ENCODE measurements around the gene PACS1. TPM values are rescaled to one million over a fixed set of nuclear protein-coding genes. Genes with fewer than 3 reads are reported as not detected.

The PACS1 gene
- total RNA-seq, 1 donor from 2014 or later: 13.6 TPM

DNA sequence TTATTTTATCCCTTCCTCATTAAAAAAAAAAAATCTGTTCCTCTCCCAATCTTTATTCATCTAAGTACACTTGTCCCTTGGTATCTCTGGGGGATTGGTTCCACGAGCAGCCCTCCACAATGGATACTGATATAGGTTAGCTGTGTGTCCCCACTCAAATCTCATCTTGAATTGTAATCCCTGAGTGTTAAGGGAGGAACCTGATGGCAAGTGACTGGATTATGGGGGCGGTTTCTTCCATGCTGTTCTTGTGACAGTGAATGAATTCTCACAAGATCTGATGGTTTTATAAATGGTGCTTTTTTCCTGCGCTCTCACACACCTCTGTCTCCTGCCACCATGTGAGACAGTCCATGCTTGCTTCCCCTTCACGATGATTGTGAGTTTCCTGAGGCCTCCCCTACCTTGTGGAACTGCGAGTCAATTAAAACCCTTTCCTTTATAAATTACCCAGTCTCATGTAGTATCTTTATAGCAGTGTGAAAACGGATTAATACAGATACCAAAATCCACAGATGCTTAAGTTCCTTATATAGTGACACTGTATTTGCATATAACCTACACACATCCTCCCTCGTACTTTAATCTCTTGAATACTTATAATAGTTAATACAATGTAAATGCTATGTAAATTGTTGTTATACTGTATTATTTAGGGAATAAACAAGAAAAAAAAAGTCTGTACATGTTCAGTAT, 62.0 kb downstream of the PACS1 start:
- no peaks in the 10 kb centered on the region for H3K9me3 ChIP-seq (ENCODE audit: control insufficient read depth in 3 of 3, low read length in 3 of 3)
- peaks cover 5 to 16% (median 12%) of the 10 kb centered on the region in 3 donors for H3K4me1 ChIP-seq (ENCODE audit: control insufficient read depth in 3 of 3, insufficient read depth in 3 of 3, low read length in 3 of 3)
- no peaks in the 10 kb centered on the region for H3K36me3 ChIP-seq (ENCODE audit: control insufficient read depth in 3 of 3, insufficient read depth in 3 of 3, low read length in 3 of 3)
- H3K27me3 ChIP-seq (ENCODE audit: control insufficient read depth in 3 of 3, insufficient read depth in 3 of 3, low read length in 3 of 3): no peaks in the 10 kb centered on the region
- no peak overlapping the region for H3K27ac ChIP-seq (ENCODE audit: low read depth, low read length)
- H3K9ac ChIP-seq (ENCODE audit: low read depth in 1 of 3, low read length in 3 of 3): no peak overlapping the region
- H3K4me3 ChIP-seq (ENCODE audit: low read length in 3 of 3): no peak overlapping the region

DNA sequence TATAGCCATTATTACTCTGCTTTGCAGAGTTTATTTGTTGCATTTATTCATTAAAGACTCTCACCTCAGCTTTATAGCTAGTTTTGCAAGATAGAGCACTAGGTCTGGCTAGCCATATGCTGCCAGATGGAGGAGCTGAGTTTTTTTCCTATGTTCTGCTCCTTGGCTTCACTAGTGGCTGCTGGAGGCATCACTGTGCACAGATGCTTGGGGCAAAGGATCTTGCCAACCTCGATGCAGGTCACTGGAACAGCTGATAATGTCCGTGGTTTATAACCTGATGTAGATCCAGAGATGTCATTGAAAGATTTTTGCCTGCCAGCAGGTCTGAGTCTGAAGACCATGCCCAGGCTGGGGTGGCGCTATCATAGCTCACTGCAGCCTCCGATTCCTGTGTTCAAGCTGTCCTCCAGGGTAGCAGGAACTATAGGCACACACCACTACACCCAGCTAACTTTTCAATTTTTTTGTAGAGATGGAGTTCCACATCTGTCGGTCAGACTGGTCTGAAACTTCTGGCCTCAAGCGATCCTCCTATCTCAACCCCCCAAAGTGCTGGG, 63.2 kb downstream of the PACS1 start:
- no peak overlapping the region for H3K27ac ChIP-seq (ENCODE audit: low read depth, low read length)
- H3K4me1 ChIP-seq (ENCODE audit: control insufficient read depth in 3 of 3, insufficient read depth in 3 of 3, low read length in 3 of 3): peaks cover 2 to 14% (median 10%) of the 10 kb centered on the region in 3 donors
- no peaks in the 10 kb centered on the region for H3K27me3 ChIP-seq (ENCODE audit: control insufficient read depth in 3 of 3, insufficient read depth in 3 of 3, low read length in 3 of 3)
- H3K4me3 ChIP-seq (ENCODE audit: low read length in 3 of 3): no peak overlapping the region
- H3K9me3 ChIP-seq (ENCODE audit: control insufficient read depth in 3 of 3, low read length in 3 of 3): no peaks in the 10 kb centered on the region
- no peaks in the 10 kb centered on the region for H3K36me3 ChIP-seq (ENCODE audit: control insufficient read depth in 3 of 3, insufficient read depth in 3 of 3, low read length in 3 of 3)
- H3K9ac ChIP-seq (ENCODE audit: low read depth in 1 of 3, low read length in 3 of 3): no peak overlapping the region

DNA sequence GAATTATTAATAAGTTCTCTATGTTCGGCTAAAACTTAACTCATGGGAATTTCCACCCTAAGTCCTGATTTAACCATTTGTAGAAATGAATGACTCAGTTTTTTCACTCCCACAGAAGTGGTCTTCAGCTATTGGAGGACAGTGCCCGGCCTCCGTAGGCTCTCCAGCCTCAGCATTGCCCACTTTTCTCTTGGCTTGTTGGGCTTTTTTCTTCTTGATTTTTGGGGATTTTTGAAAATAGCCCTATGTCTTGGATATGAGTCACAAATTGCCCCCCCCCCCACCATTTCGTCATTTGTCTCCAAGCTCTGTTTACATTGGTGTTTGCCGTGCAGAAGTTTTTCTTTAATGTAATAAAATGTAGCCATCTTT, 66.7 kb downstream of the PACS1 start:
- Histone ChIP-seq H3K9ac (ENCODE audit: low read depth in 1 of 3, low read length in 3 of 3) (no peak overlapping the region), H3K4me3 (ENCODE audit: low read length in 3 of 3) (no peak overlapping the region), H3K36me3 (ENCODE audit: control insufficient read depth in 3 of 3, insufficient read depth in 3 of 3, low read length in 3 of 3) (no peaks in the 10 kb centered on the region), H3K9me3 (ENCODE audit: control insufficient read depth in 3 of 3, low read length in 3 of 3) (no peaks in the 10 kb centered on the region), H3K4me1 (ENCODE audit: control insufficient read depth in 3 of 3, insufficient read depth in 3 of 3, low read length in 3 of 3) (peaks cover 2 to 14% (median 10%) of the 10 kb centered on the region in 3 donors), H3K27me3 (ENCODE audit: control insufficient read depth in 3 of 3, insufficient read depth in 3 of 3, low read length in 3 of 3) (no peaks in the 10 kb centered on the region), H3K27ac (ENCODE audit: low read depth, low read length) (no peak overlapping the region)

DNA sequence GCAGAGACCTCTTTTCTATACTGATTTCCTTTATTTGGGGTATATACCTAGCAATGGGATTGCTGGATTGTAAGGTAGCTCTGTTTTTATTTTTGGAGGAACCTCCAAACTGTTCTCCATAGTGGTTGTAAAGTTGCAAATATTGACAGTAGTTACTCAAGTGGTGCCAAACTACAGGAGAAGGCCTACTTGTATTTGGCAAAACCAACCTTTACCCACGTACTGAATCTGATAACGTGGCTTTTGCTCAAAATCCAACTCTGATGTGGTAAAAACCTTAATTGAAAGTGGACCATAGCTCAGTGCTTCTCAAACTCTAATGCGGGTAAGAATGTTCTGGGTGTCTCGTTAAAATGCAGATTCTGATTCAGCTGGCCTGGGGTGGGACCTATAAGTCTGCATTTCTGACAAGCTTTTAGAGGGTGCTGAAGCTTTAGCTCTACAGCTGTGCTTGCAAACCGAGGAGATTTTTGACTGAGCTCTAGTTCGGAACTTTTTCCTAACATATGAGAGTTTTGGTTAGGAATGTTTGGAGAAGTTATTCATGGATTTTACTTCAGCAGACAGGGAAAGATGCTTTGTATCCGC, 69.8 kb downstream of the PACS1 start:
- Histone ChIP-seq H3K27ac (ENCODE audit: low read depth, low read length) (no peak overlapping the region), H3K9ac (ENCODE audit: low read depth in 1 of 3, low read length in 3 of 3) (no peak overlapping the region), H3K36me3 (ENCODE audit: control insufficient read depth in 3 of 3, insufficient read depth in 3 of 3, low read length in 3 of 3) (peaks cover 0 to 2% (median 0%) of the 10 kb centered on the region in 3 donors), H3K27me3 (ENCODE audit: control insufficient read depth in 3 of 3, insufficient read depth in 3 of 3, low read length in 3 of 3) (no peaks in the 10 kb centered on the region), H3K4me1 (ENCODE audit: control insufficient read depth in 3 of 3, insufficient read depth in 3 of 3, low read length in 3 of 3) (peaks cover 2 to 5% (median 4%) of the 10 kb centered on the region in 3 donors), H3K4me3 (ENCODE audit: low read length in 3 of 3) (no peak overlapping the region), H3K9me3 (ENCODE audit: control insufficient read depth in 3 of 3, low read length in 3 of 3) (no peaks in the 10 kb centered on the region)

DNA sequence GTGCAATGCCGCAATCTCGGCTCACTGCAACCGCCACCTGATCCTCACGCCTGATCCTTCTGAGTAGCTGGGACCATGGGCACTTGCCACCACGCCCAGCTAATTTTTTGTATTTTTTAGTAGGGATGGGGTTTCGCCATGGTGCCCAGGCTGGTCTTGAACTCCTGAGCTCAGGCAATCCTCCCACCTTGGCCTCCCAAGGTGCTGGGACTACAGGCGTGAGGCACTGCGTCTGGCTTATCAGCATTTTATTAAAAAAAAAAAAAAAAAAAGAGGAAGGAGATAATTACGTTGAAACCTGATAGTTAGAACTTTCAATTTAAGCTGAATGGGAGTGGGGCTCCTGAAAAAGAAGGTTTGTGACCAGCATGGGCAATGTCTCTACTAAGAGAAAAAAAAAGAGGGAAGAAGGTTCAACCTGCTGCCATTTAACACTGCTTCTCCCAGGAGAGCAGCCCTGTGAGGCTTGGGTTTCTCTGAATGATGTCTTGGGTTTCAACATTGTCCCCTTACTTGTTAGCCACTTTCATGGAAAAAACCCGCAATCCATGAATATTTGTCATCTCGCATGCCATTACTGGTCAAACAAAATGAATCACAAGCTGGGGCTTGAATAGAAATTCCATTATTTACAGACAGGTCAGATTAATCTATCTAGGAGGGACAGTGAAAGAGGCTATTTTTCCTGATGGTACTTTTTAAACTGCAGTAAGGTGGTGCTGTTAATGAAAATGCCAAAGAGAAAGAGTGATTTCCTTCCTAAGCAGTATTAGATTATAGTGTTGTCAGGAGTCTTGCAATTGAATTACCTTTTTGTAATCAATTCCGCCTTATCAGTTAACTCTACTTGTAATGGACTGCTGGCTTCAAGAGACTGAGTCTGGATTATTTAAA, 72.5 kb downstream of the PACS1 start:
- H3K27ac ChIP-seq (ENCODE audit: low read depth, low read length): no peak overlapping the region
- no peak overlapping the region for H3K4me3 ChIP-seq (ENCODE audit: low read length in 3 of 3)
- H3K9ac ChIP-seq (ENCODE audit: low read depth in 1 of 3, low read length in 3 of 3): no peak overlapping the region
- H3K4me1 ChIP-seq (ENCODE audit: control insufficient read depth in 3 of 3, insufficient read depth in 3 of 3, low read length in 3 of 3): peaks cover 0 to under 1% (median under 1%) of the 10 kb centered on the region in 3 donors
- no peaks in the 10 kb centered on the region for H3K9me3 ChIP-seq (ENCODE audit: control insufficient read depth in 3 of 3, low read length in 3 of 3)
- H3K36me3 ChIP-seq (ENCODE audit: control insufficient read depth in 3 of 3, insufficient read depth in 3 of 3, low read length in 3 of 3): peaks cover 0 to 2% (median 0%) of the 10 kb centered on the region in 3 donors
- H3K27me3 ChIP-seq (ENCODE audit: control insufficient read depth in 3 of 3, insufficient read depth in 3 of 3, low read length in 3 of 3): no peaks in the 10 kb centered on the region

DNA sequence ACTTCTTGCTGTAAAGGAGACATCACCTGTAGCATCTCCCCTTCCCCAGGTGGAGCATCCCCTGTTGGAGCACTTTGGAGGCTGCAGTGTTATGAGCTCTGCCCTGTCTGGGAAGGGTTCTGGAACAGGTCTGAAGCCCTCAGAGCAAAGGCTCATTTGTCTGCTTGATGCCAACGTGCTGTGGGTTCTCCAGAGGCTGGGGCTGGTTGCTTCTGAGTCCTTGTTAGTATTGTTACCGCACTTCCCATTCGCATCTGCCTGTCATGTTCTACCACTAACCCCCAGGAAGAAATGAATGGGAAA, 73.1 kb downstream of the PACS1 start:
- Histone ChIP-seq H3K27me3 (ENCODE audit: control insufficient read depth in 3 of 3, insufficient read depth in 3 of 3, low read length in 3 of 3) (no peaks in the 10 kb centered on the region), H3K36me3 (ENCODE audit: control insufficient read depth in 3 of 3, insufficient read depth in 3 of 3, low read length in 3 of 3) (peaks cover 0 to 2% (median 0%) of the 10 kb centered on the region in 3 donors), H3K9ac (ENCODE audit: low read depth in 1 of 3, low read length in 3 of 3) (no peak overlapping the region), H3K4me1 (ENCODE audit: control insufficient read depth in 3 of 3, insufficient read depth in 3 of 3, low read length in 3 of 3) (no peaks in the 10 kb centered on the region), H3K4me3 (ENCODE audit: low read length in 3 of 3) (no peak overlapping the region), H3K27ac (ENCODE audit: low read depth, low read length) (no peak overlapping the region), H3K9me3 (ENCODE audit: control insufficient read depth in 3 of 3, low read length in 3 of 3) (no peaks in the 10 kb centered on the region)

DNA sequence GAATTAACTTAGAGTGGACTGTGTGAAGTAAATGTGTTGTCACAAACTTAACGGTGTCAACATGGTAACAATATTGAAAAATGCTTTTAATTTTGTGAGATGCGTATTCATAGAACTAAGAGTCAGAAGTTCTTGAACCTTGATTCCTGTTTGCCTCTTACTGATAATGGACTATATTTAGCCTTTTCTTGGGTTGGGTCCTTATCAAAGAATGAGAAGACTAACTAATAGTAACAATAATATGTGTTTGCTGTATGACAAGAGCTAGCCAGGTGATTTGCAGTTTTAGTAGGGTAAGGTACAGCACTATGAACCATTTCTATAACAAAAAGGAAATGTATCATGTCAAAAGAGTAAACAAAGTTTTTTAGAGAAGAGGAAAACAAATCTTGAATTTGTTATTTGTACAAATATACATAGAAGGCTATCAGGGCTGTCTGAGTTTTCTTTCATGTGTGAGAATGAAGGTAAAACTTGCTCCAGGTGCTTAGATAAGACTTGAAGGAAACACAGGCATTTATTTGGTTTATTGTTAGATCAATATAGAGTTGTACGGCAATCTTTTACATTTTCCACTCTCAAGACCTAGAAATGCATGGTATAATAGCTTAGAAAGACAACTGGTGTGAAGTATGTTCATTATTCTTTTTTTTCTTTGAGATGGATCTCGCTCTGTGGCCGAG, 74.1 kb downstream of the PACS1 start:
- Histone ChIP-seq H3K27me3 (ENCODE audit: control insufficient read depth in 3 of 3, insufficient read depth in 3 of 3, low read length in 3 of 3) (no peaks in the 10 kb centered on the region), H3K4me1 (ENCODE audit: control insufficient read depth in 3 of 3, insufficient read depth in 3 of 3, low read length in 3 of 3) (no peaks in the 10 kb centered on the region), H3K36me3 (ENCODE audit: control insufficient read depth in 3 of 3, insufficient read depth in 3 of 3, low read length in 3 of 3) (peaks cover 0 to 2% (median 0%) of the 10 kb centered on the region in 3 donors), H3K27ac (ENCODE audit: low read depth, low read length) (no peak overlapping the region), H3K9ac (ENCODE audit: low read depth in 1 of 3, low read length in 3 of 3) (no peak overlapping the region), H3K4me3 (ENCODE audit: low read length in 3 of 3) (no peak overlapping the region), H3K9me3 (ENCODE audit: control insufficient read depth in 3 of 3, low read length in 3 of 3) (no peaks in the 10 kb centered on the region)

DNA sequence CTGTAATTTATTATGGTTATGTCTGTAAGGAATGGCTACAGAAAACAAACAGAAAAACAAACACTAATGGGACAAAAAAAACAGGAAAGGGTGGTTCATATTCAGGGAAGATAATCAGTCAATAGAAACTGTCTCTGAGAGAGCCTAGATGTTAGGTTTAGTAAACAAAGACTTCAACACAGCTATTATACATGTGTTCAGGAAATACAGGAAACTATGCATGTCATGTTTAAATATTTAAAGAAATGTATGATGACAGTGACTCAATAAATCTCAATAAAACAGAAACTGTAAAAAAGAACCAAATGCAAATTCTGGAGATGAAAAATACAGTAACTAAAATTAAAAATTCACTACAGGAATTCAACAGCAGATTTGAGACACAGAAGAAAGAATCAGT, 76.0 kb downstream of the PACS1 start:
- Histone ChIP-seq H3K4me1 (ENCODE audit: control insufficient read depth in 3 of 3, insufficient read depth in 3 of 3, low read length in 3 of 3) (no peaks in the 10 kb centered on the region), H3K4me3 (ENCODE audit: low read length in 3 of 3) (no peak overlapping the region), H3K27me3 (ENCODE audit: control insufficient read depth in 3 of 3, insufficient read depth in 3 of 3, low read length in 3 of 3) (no peaks in the 10 kb centered on the region), H3K36me3 (ENCODE audit: control insufficient read depth in 3 of 3, insufficient read depth in 3 of 3, low read length in 3 of 3) (peaks cover 0 to 2% (median 0%) of the 10 kb centered on the region in 3 donors), H3K9me3 (ENCODE audit: control insufficient read depth in 3 of 3, low read length in 3 of 3) (no peaks in the 10 kb centered on the region), H3K9ac (ENCODE audit: low read depth in 1 of 3, low read length in 3 of 3) (no peak overlapping the region), H3K27ac (ENCODE audit: low read depth, low read length) (no peak overlapping the region)

DNA sequence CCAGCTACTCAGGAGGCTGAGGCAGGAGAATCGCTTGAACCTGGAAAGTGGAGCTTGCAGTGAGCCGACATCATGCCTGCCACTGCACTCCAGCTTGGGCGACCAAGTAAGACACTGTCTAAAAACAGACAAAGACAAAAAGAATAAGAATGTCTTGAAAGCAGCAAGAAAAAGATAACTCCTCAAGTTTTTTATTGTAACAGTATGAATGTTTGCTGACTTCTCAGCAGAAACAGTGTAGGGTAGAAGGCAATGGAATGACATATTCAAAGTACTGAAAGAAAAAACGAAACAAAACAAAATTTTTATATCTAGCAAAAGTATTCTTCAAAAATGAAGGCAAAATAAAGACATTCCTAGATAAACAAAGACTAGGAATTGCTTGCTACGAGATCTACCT, 76.9 kb downstream of the PACS1 start:
- Histone ChIP-seq H3K9ac (ENCODE audit: low read depth in 1 of 3, low read length in 3 of 3) (no peak overlapping the region), H3K27me3 (ENCODE audit: control insufficient read depth in 3 of 3, insufficient read depth in 3 of 3, low read length in 3 of 3) (no peaks in the 10 kb centered on the region), H3K4me1 (ENCODE audit: control insufficient read depth in 3 of 3, insufficient read depth in 3 of 3, low read length in 3 of 3) (no peaks in the 10 kb centered on the region), H3K9me3 (ENCODE audit: control insufficient read depth in 3 of 3, low read length in 3 of 3) (no peaks in the 10 kb centered on the region), H3K4me3 (ENCODE audit: low read length in 3 of 3) (no peak overlapping the region), H3K27ac (ENCODE audit: low read depth, low read length) (no peak overlapping the region), H3K36me3 (ENCODE audit: control insufficient read depth in 3 of 3, insufficient read depth in 3 of 3, low read length in 3 of 3) (peaks cover 0 to 2% (median 0%) of the 10 kb centered on the region in 3 donors)
